Measurements from ENCODE around the gene LAMA5.

LAMA5 gene

GRCh38 chr20:62281161-62281933, 85.8 kb downstream of the LAMA5 start:
- DNase-seq = no peak

GRCh38 chr20:62280303-62280702, 86.8 kb downstream of the LAMA5 start:
- DNase-seq = no peak

DNA sequence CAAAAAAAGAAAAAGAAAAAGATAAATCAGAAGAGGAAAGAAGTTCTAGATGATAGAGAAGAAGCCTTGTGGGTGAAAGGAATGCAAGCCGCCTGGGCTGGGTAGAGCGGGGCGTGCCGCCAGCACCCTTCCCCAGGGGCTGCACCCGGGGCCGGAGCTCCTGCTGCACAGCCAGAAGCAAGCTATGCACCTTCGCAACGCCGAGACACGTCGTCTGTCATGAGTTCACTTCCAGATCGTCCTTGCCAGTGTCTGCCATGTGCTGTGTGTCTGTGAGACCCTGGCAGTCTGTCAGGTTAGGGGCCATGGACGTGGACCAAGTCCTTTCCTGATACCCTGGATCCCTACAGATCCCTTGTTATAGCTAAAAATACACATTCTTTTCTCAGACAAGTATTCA, 89.9 kb downstream of the LAMA5 start:
- DNase-seq = no peak

DNA sequence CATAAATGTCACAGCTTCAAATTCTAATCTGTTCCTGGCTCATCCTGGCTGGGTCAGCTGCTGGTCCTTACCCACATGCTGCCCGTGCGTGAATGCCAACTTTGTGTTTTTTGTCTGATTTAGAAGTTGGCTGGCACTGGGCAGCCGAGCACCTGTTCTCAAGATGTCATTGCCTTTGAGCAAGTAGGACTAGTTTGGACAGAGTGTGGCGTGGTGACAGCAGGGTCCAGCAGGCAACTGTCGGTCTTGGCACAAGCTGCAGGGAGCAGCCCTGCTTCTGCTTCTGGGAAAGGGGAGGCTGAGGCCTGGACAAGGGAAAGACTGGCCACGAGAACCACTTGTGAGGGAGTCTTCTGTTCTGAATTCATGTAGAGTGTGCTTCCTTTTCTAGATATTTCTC, 90.7 kb downstream of the LAMA5 start:
- DNase-seq = no peak

DNA sequence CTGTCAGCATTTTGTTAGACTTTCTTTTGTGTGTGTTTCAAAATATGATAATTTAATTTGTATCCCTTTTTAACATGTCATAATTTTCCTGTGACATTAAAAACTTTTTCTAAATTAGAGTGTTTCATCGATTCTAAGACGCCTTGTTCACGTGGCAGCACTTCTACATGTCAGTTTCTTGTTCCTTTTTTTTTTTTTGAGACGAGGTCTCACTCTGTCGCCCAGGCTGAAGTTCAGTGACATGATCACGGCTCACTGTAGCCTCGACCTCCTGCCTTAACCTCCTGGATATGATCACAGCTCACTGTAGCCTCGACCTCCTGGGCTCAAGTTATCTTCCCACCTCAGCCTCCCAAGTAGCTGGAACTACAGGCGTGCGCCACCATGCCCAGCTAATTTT, 91.9 kb downstream of the LAMA5 start:
- DNase-seq = no peak

DNA sequence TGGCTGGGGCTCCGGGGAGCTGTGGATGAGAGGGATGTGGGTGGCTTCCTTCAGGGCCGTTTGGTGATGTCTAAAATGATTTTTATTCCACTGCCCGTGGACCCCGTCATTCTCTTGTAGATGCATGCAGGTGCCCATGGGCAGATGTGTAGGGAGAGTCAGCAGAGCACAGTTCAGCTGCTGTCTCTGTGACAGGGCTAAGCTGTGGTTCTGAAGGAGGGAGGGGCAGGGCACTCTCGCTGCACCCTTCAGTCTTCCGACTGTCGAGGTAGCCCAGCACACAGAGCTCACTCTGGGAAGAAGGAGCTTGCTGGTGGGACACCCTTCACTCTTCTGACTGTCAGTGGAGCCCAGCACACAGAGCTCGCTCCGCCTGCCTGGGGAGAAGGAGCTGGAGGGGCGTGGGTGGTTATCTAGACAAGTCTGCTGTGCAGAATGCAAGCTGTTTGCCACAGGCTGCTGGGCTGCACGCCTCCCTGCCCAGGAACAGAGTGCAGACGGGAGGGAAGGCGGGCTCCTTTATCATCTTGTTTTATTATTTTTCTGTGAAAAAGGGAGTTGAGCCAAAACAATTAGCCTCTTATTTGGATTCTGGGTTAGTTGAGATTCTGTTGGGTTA, 92.7 kb downstream of the LAMA5 start:
- DNase-seq = no peak

DNA sequence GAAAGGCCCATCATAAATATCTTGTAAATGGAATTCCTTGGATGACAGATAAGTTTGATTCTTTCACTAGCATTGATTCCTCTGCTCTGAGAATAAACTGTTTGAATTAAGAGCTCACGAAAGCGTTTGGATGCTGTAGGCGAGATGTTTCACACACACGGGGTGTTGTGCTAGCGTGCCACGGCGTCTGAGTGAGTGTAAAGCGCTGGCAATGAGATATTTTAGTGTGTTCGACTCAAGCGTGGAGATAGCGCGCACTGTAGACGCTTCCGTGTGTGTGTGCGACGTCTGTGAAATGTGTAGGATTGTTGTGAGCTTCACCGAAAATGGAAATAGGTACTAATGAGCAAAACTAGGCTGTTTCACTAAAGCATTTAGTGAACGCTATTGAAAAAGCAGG, 93.7 kb downstream of the LAMA5 start:
- no peak for DNase-seq

- no peak for DNase-seq
Measured at GRCh38 chr20:62272200-62272599, 94.9 kb downstream of the LAMA5 start.

- DNase-seq = no peak
Measured at GRCh38 chr20:62269871-62270270, 97.2 kb downstream of the LAMA5 start.

GRCh38 chr20:62269378-62269777, 97.7 kb downstream of the LAMA5 start:
- no peak for DNase-seq

DNA sequence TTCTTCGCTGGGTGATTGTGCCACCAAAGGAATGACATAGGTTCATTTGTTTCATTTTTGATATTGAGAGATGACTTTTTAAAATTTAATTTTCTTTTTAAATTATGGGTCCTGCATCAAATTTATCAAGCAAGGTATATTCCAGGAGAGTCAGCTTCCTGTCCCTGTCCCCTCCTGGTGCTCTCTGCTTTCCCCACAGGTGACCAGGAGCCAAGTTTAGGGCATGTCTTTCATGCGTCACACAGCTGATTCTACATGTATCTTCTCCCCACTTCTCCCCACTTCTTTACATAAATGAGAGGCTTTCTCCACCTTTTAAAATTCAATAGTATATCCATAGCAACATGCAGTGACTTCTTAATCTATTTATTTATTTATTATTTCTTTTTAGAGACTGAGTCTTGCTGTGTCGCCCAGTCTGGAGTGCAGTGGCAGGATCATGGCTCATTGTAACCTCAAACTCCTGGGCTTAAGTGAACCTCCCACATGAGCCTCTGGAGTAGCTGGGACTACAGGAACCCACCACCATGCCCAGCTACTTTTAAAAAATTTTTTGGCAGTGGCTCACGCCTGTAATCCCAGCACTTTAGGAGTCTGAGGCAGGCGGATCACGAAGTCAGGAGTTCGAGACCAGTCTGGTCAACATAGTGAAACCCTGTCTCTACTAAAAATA, 98.7 kb downstream of the LAMA5 start:
- DNase-seq = no peak

DNA sequence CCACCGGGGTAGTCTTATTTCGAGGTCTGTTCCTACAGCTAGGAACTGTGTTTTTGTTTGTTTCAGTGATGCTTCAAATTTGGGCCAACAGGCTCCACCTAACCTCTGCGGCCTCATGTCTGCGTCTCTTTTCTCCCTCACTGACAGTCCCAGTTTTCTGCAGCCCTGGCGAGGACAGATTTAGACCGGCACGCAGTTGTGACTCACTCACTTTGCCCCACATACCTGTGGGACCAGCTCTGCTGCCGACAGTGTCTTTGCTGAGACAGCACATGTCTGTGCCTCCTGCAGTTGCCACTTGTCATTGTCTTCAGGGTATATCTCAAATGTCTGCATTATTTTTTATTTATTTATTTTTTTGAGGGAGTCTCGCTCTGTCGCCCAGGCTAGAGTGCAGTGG, 99.6 kb downstream of the LAMA5 start:
- no peak for DNase-seq

- DNase-seq = no peak
Measured at GRCh38 chr20:62266851-62267250, 100.3 kb downstream of the LAMA5 start.

GRCh38 chr20:62266340-62266739, 100.8 kb downstream of the LAMA5 start:
- DNase-seq = peak; percentile 20

DNA sequence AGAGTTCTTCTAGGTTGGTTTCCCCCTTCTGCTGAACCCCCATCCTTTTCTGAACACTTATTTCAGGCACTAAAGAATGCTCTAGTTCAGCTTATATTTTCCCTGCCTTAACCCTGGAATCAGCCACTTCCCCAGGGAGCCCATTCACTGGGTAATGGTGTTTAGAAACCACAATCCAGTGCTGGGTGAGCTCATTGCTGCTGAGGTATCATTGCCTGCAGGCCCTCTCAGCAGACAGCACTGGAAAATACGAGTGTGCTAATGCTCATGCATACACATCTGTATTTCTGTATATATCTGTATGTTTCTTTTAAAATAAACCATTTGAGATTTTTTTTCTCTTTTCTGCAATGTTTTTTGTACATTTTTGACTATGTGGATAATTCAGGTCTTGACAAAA, 101.7 kb downstream of the LAMA5 start:
- DNase-seq = no peak

GRCh38 chr20:62263396-62263795, 103.7 kb downstream of the LAMA5 start:
- no peak for DNase-seq

DNA sequence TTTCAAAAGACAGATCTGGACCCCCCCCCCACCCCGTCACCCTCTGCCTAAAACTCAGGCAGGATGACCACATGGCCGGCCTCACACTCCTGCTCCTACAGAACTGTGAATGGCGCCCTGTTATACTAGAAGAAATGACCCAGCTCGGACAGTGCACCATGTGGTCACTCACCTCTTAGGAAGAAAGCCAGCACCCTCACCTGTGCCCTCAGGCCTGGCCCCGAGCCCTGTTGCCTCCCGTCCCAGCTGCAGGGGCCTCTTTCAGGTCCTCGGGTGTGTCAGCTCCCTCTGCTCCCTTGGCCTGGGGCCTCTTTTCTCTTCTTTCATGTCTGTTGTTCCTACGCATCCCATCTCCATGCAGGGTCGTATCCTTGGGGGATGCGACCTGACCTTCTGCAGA, 105.0 kb downstream of the LAMA5 start:
- DNase-seq = no peak

DNA sequence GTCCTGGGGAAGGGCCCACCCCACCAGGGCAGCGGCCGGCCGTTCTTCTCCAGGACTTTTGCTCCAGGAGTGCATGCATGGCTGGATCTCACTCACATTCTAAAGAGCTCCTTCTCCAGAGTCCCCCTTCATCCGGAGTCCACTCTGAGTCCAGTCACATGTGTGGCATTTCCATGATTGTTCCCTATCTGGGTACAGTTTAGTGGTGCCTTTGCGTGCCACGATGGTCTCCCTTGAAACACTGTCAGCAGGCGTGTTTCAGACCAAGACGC, 107.9 kb downstream of the LAMA5 start:
- no peak for DNase-seq

All from activated CD4-positive, alpha-beta T cell treated with anti-CD3 and anti-CD28 coated beads for 48 hours (primary cell).